ENCODE data around the gene FUT9. TPM values are rescaled to one million over a fixed set of nuclear protein-coding genes. Genes with fewer than 3 reads are reported as not detected.

Gene FUT9
- total and polyA plus RNA-seq, 2 of the 13 experiments (the other 11 are each of a cell fraction or from before 2014, with no cell fraction given) = 0.01 TPM; not detected in 1

GRCh38 chr6:96138406-96138805, 122.6 kb downstream of the FUT9 start:
- H3K4me3 ChIP-seq (replicated peaks in 1 of 3; ENCODE audit: insufficient read depth in 1 of 3, low read depth in 2 of 3, low read length in 3 of 3) = no peak overlapping the region
- DNase-seq (ENCODE audit: low spot score) (no peak), FAIRE-seq (no peak), ATAC-seq (no peak)
- BruUV-seq (replicated peaks) = no TSS peak
- H3K79me2 ChIP-seq (ENCODE audit: insufficient read depth, low read length) = no peaks in the 10 kb centered on the region
- H3K9ac ChIP-seq (ENCODE audit: insufficient read depth, low read depth, low read length) = no peak overlapping the region
- H3K4me2 ChIP-seq (ENCODE audit: low read depth, low read length) = no peak overlapping the region
- intact Hi-C loops (cut with micrococcal nuclease; ENCODE audit: unreplicated experiment) (no loop called here), in situ Hi-C loops (cut with HindIII; ENCODE audit: extremely low pct_ligation_motif_present, low pct_unique_long_range_greater_than_20kb) (no loop called here)
- H3K4me1 ChIP-seq (ENCODE audit: insufficient read depth, low read length) = no peaks in the 10 kb centered on the region
- H3K27me3 ChIP-seq (ENCODE audit: control insufficient read depth in 1 of 2, insufficient read depth in 2 of 2, low read length in 2 of 2) = no peaks in the 10 kb centered on the region
- H3K27ac ChIP-seq (ENCODE audit: extremely low read length, insufficient read depth, low read length) = no peak overlapping the region
- 0% methylated on average over 2 of the region's 2 CpGs for WGBS (ENCODE audit: low lambda C conversion rate)
- CTCF ChIA-PET (ENCODE audit: low intra/inter-chr PET ratio, low total read pairs) = no interaction called here
- no peaks in the 10 kb centered on the region for H3K9me3 ChIP-seq (ENCODE audit: low read length)
- no peaks in the 10 kb centered on the region for H4K20me1 ChIP-seq (ENCODE audit: insufficient read depth, low read length)
- H3K36me3 ChIP-seq (replicated peaks in 1 of 2; ENCODE audit: control insufficient read depth in 1 of 2, insufficient read depth in 2 of 2, low read length in 2 of 2) = no peaks in the 10 kb centered on the region
- H2AFZ ChIP-seq (ENCODE audit: low read length) = no peak overlapping the region
- POLR2A ChIA-PET = no interaction called here
- TF ChIP-seq PHF8 (CRISPR knock-in tag; IDR thresholded peaks at IDR 0.05) = no peak
- no peak for TF ChIP-seq XBP1 (CRISPR knock-in tag; IDR thresholded peaks at IDR 0.05)
- TF ChIP-seq ZNF597 (CRISPR knock-in tag; IDR thresholded peaks at IDR 0.05) = no peak
- TF ChIP-seq SP140L (CRISPR knock-in tag; IDR thresholded peaks at IDR 0.05; ENCODE audit: borderline replicate concordance) = no peak
- no peak for TF ChIP-seq KLF13 (CRISPR knock-in tag; IDR thresholded peaks at IDR 0.05)
- no peak for TF ChIP-seq ZNF138 (CRISPR knock-in tag; IDR thresholded peaks at IDR 0.05; ENCODE audit: low read depth)
- TF ChIP-seq TCF12 (IDR thresholded peaks at IDR 0.05) = no peak
- no peak for TF ChIP-seq TCF12 (CRISPR knock-in tag; IDR thresholded peaks at IDR 0.05)
- no peak for TF ChIP-seq TGIF2 (CRISPR knock-in tag; IDR thresholded peaks at IDR 0.05)
- TF ChIP-seq EZH2 (conservative IDR thresholded peaks at IDR 0.05; ENCODE audit: low read depth, low read length) = no peak
- TF ChIP-seq E2F2 (CRISPR knock-in tag; IDR thresholded peaks at IDR 0.05; ENCODE audit: borderline replicate concordance) = no peak
- TF ChIP-seq, protein P1, sequence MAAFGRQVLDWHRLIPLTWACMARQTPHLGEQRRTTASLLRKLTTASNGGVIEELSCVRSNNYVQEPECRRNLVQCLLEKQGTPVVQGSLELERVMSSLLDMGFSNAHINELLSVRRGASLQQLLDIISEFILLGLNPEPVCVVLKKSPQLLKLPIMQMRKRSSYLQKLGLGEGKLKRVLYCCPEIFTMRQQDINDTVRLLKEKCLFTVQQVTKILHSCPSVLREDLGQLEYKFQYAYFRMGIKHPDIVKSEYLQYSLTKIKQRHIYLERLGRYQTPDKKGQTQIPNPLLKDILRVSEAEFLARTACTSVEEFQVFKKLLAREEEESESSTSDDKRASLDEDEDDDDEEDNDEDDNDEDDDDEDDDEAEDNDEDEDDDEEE (CRISPR knock-in tag; IDR thresholded peaks at IDR 0.05) = no peak
- TF ChIP-seq ZBTB21 (CRISPR knock-in tag; IDR thresholded peaks at IDR 0.05) = no peak
- TF ChIP-seq, protein P2, sequence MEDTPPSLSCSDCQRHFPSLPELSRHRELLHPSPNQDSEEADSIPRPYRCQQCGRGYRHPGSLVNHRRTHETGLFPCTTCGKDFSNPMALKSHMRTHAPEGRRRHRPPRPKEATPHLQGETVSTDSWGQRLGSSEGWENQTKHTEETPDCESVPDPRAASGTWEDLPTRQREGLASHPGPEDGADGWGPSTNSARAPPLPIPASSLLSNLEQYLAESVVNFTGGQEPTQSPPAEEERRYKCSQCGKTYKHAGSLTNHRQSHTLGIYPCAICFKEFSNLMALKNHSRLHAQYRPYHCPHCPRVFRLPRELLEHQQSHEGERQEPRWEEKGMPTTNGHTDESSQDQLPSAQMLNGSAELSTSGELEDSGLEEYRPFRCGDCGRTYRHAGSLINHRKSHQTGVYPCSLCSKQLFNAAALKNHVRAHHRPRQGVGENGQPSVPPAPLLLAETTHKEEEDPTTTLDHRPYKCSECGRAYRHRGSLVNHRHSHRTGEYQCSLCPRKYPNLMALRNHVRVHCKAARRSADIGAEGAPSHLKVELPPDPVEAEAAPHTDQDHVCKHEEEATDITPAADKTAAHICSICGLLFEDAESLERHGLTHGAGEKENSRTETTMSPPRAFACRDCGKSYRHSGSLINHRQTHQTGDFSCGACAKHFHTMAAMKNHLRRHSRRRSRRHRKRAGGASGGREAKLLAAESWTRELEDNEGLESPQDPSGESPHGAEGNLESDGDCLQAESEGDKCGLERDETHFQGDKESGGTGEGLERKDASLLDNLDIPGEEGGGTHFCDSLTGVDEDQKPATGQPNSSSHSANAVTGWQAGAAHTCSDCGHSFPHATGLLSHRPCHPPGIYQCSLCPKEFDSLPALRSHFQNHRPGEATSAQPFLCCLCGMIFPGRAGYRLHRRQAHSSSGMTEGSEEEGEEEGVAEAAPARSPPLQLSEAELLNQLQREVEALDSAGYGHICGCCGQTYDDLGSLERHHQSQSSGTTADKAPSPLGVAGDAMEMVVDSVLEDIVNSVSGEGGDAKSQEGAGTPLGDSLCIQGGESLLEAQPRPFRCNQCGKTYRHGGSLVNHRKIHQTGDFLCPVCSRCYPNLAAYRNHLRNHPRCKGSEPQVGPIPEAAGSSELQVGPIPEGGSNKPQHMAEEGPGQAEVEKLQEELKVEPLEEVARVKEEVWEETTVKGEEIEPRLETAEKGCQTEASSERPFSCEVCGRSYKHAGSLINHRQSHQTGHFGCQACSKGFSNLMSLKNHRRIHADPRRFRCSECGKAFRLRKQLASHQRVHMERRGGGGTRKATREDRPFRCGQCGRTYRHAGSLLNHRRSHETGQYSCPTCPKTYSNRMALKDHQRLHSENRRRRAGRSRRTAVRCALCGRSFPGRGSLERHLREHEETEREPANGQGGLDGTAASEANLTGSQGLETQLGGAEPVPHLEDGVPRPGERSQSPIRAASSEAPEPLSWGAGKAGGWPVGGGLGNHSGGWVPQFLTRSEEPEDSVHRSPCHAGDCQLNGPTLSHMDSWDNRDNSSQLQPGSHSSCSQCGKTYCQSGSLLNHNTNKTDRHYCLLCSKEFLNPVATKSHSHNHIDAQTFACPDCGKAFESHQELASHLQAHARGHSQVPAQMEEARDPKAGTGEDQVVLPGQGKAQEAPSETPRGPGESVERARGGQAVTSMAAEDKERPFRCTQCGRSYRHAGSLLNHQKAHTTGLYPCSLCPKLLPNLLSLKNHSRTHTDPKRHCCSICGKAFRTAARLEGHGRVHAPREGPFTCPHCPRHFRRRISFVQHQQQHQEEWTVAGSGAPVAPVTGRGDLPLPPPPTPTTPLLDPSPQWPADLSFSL (CRISPR knock-in tag; IDR thresholded peaks at IDR 0.05) = no peak
- no peak for TF ChIP-seq POLR2G (IDR thresholded peaks at IDR 0.05; ENCODE audit: low read depth, low read length)
- TF ChIP-seq YY1 (IDR thresholded peaks at IDR 0.05; ENCODE audit: insufficient read depth, insufficient replicate concordance, low read depth, low read length) = no peak
- no peak for TF ChIP-seq MTA1 (CRISPR knock-in tag; IDR thresholded peaks at IDR 0.05; ENCODE audit: borderline replicate concordance)
- no peak for TF ChIP-seq ZNF792 (CRISPR knock-in tag; IDR thresholded peaks at IDR 0.05)
